Stomach (tissue), 4 donors: ENCODE data around the gene INPP5A.

Experiments used
- POLR2A ChIP-seq, 4 donors: fragments of 450-650 bp; IDR thresholded peaks; one replicate each; pipeline ENCODE4 v1.6.1; 2016; ENCODE audit warnings: antibody characterized with exemption in 4 of 4, control low read depth in 2 of 4, mild to moderate bottlenecking in 1 of 4, moderate library complexity in 1 of 4
- POLR2AphosphoS5 ChIP-seq, 3 donors: sonication (generic); formaldehyde crosslinking; IDR thresholded peaks; one replicate each; pipeline ENCODE4 v1.6.1; 2016; ENCODE audit warnings: antibody characterized with exemption in 3 of 3
- TF ChIP-seq, protein P1 (sequence below), 7 experiments: fragments of 450-650 bp in 4 of 7; fragments of 200-600 bp in 3 of 7; sonication (generic) in 3 of 7; IDR thresholded peaks; one replicate each; pipeline ENCODE4 v1.5.1; 2016 to 2019; ENCODE audit warnings: antibody characterized with exemption in 7 of 7, control low read depth in 2 of 7, mild to moderate bottlenecking in 1 of 7

GRCh38 chr10:132563485-132564248 is 26.1 kb downstream of the INPP5A start:
- TF ChIP-seq, protein P1, sequence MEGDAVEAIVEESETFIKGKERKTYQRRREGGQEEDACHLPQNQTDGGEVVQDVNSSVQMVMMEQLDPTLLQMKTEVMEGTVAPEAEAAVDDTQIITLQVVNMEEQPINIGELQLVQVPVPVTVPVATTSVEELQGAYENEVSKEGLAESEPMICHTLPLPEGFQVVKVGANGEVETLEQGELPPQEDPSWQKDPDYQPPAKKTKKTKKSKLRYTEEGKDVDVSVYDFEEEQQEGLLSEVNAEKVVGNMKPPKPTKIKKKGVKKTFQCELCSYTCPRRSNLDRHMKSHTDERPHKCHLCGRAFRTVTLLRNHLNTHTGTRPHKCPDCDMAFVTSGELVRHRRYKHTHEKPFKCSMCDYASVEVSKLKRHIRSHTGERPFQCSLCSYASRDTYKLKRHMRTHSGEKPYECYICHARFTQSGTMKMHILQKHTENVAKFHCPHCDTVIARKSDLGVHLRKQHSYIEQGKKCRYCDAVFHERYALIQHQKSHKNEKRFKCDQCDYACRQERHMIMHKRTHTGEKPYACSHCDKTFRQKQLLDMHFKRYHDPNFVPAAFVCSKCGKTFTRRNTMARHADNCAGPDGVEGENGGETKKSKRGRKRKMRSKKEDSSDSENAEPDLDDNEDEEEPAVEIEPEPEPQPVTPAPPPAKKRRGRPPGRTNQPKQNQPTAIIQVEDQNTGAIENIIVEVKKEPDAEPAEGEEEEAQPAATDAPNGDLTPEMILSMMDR (IDR thresholded peaks at IDR 0.05): no peak
- TF ChIP-seq POLR2AphosphoS5 (IDR thresholded peaks at IDR 0.05): no peak
- no peak for TF ChIP-seq POLR2A (IDR thresholded peaks at IDR 0.05)
